HEK293 (cell line): ENCODE data around the gene AMBRA1.
A peak's percentile ranks its signal among the peaks of the same experiment; 100 is the strongest.

Source experiments
- CTCF ChIA-PET: fragments of 350-600 bp; formaldehyde crosslinking; extraction: SDS; loops from one replicate; lab custom pipeline; 2021; ENCODE audit warnings: antibody characterized with exemption; lab: Yijun Ruan, JAX
- POLR2A ChIA-PET: fragments of 300-600 bp; formaldehyde crosslinking; extraction: SDS; loops from one replicate; lab custom pipeline; 2020; ENCODE audit warnings: antibody characterized with exemption, inconsistent platforms; lab: Yijun Ruan, JAX
- H3K27ac ChIP-seq: fragments of 200-500 bp; sonication (Bioruptor generic); 2 replicates; pipeline ENCODE4 v1.5.1; 2014; ENCODE audit warnings: low read depth, low read length, control low read depth, inconsistent platforms; ENCODE audit errors: extremely low read depth
- H3K36me3 ChIP-seq, 2 experiments: fragments of 200-500 bp in 1 of 2; sonication (Bioruptor generic) in 1 of 2; 1 replicate in 1 of 2; 2 replicates in 1 of 2; pipeline ENCODE4 v1.5.1; 2014 to 2017; ENCODE audit warnings: inconsistent platforms in 2 of 2, low read length in 2 of 2; ENCODE audit not compliant: control insufficient read depth in 2 of 2, insufficient read depth in 1 of 2
- H3K4me1 ChIP-seq: fragments of 200-500 bp; sonication (Bioruptor generic); 2 replicates; pipeline ENCODE4 v1.5.1; 2014; ENCODE audit warnings: mild to moderate bottlenecking, low read length, inconsistent platforms; ENCODE audit not compliant: control insufficient read depth, insufficient read depth
- H3K4me3 ChIP-seq: 2 replicates; pipeline ENCODE4 v1.5.1; 2011; ENCODE audit warnings: low read depth, mild to moderate bottlenecking, control low read depth, low read length, moderate library complexity
- H3K9me3 ChIP-seq: fragments of 200-500 bp; sonication (Bioruptor generic); 2 replicates; pipeline ENCODE4 v1.5.1; 2014; ENCODE audit warnings: low read depth, low read length, inconsistent platforms; ENCODE audit not compliant: control insufficient read depth, insufficient read depth
- FEZF1 ChIP-seq: fragments of 450-650 bp; formaldehyde crosslinking; IDR thresholded peaks from 2 replicates; pipeline ENCODE4 v1.5.1; 2016; ENCODE audit warnings: missing biosample characterization, missing genetic modification characterization
- GLIS2 ChIP-seq: fragments of 450-650 bp; formaldehyde crosslinking; IDR thresholded peaks from 2 replicates; pipeline ENCODE4 v1.5.1; 2016; ENCODE audit warnings: missing biosample characterization, missing genetic modification characterization
- KLF8 ChIP-seq: fragments of 450-650 bp; formaldehyde crosslinking; IDR thresholded peaks from 2 replicates; pipeline ENCODE4 v1.5.1; 2016; ENCODE audit warnings: missing biosample characterization, missing genetic modification characterization
- SP7 ChIP-seq: fragments of 450-650 bp; formaldehyde crosslinking; IDR thresholded peaks from 2 replicates; pipeline ENCODE4 v1.5.1; 2016; ENCODE audit warnings: missing biosample characterization, missing genetic modification characterization
- ZBTB17 ChIP-seq: fragments of 450-650 bp; formaldehyde crosslinking; IDR thresholded peaks from 2 replicates; pipeline ENCODE4 v1.5.1; 2016; ENCODE audit warnings: missing biosample characterization, missing genetic modification characterization
- ZBTB20 ChIP-seq: fragments of 450-650 bp; formaldehyde crosslinking; IDR thresholded peaks from 2 replicates; pipeline ENCODE4 v1.5.1; 2016; ENCODE audit warnings: missing biosample characterization, missing genetic modification characterization
- ZBTB8A ChIP-seq: fragments of 450-650 bp; formaldehyde crosslinking; IDR thresholded peaks from 2 replicates; pipeline ENCODE4 v1.5.1; 2016; ENCODE audit warnings: missing biosample characterization, missing genetic modification characterization
- ZIC2 ChIP-seq: fragments of 450-650 bp; formaldehyde crosslinking; IDR thresholded peaks from 2 replicates; pipeline ENCODE4 v1.5.1; 2016; ENCODE audit warnings: missing biosample characterization, missing genetic modification characterization
- ZNF114 ChIP-seq: fragments of 450-650 bp; formaldehyde crosslinking; IDR thresholded peaks from 2 replicates; pipeline ENCODE4 v1.5.0; 2017; ENCODE audit warnings: missing biosample characterization, missing genetic modification characterization
- ZNF174 ChIP-seq: fragments of 450-650 bp; formaldehyde crosslinking; IDR thresholded peaks from 2 replicates; pipeline ENCODE4 v1.5.0; 2017; ENCODE audit warnings: missing biosample characterization, mild to moderate bottlenecking, missing genetic modification characterization
- ZNF423 ChIP-seq: fragments of 450-650 bp; formaldehyde crosslinking; IDR thresholded peaks from 2 replicates; pipeline ENCODE4 v1.5.1; 2016; ENCODE audit warnings: missing biosample characterization, missing genetic modification characterization
- ZNF501 ChIP-seq: fragments of 450-650 bp; formaldehyde crosslinking; IDR thresholded peaks from 2 replicates; pipeline ENCODE4 v1.5.1; 2016; ENCODE audit warnings: missing biosample characterization, missing genetic modification characterization
- TF ChIP-seq, protein P1 (sequence below): fragments of 450-650 bp; IDR thresholded peaks from 2 replicates; pipeline ENCODE4 v1.5.1; 2018; ENCODE audit warnings: missing biosample characterization, missing genetic modification characterization
- TF ChIP-seq, protein P2 (sequence below): fragments of 450-650 bp; formaldehyde crosslinking; IDR thresholded peaks from 2 replicates; pipeline ENCODE4 v1.5.1; 2016; ENCODE audit warnings: missing biosample characterization, missing genetic modification characterization
- TF ChIP-seq, protein P3 (sequence below): fragments of 450-650 bp; formaldehyde crosslinking; IDR thresholded peaks from 2 replicates; pipeline ENCODE4 v1.5.1; 2016; ENCODE audit warnings: missing biosample characterization, missing genetic modification characterization
- TF ChIP-seq, protein P4 (sequence below): fragments of 450-650 bp; formaldehyde crosslinking; optimal IDR thresholded peaks from 2 replicates; pipeline ENCODE3; 2016; ENCODE audit warnings: missing biosample characterization, mild to moderate bottlenecking, missing genetic modification characterization

The AMBRA1 gene

GRCh38 chr11:46381819-46382645 lies 211.8 kb downstream of the AMBRA1 start (continued):
- TF ChIP-seq, protein P1, sequence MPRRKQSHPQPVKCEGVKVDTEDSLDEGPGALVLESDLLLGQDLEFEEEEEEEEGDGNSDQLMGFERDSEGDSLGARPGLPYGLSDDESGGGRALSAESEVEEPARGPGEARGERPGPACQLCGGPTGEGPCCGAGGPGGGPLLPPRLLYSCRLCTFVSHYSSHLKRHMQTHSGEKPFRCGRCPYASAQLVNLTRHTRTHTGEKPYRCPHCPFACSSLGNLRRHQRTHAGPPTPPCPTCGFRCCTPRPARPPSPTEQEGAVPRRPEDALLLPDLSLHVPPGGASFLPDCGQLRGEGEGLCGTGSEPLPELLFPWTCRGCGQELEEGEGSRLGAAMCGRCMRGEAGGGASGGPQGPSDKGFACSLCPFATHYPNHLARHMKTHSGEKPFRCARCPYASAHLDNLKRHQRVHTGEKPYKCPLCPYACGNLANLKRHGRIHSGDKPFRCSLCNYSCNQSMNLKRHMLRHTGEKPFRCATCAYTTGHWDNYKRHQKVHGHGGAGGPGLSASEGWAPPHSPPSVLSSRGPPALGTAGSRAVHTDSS (tag by site-specific recombination): peak; percentile 40; the same call in 1 of the 2 replicates
- TF ChIP-seq GLIS2 (tag by site-specific recombination) (peak; percentile 96), SP7 (0 out of 2 replicates have a peak, but pooled peaks have one; percentile 41), ZNF174 (no peak), ZIC2 (tag by site-specific recombination) (peak; percentile 62), ZBTB20 (tag by site-specific recombination) (peak; percentile 58)
- TF ChIP-seq, protein P2, sequence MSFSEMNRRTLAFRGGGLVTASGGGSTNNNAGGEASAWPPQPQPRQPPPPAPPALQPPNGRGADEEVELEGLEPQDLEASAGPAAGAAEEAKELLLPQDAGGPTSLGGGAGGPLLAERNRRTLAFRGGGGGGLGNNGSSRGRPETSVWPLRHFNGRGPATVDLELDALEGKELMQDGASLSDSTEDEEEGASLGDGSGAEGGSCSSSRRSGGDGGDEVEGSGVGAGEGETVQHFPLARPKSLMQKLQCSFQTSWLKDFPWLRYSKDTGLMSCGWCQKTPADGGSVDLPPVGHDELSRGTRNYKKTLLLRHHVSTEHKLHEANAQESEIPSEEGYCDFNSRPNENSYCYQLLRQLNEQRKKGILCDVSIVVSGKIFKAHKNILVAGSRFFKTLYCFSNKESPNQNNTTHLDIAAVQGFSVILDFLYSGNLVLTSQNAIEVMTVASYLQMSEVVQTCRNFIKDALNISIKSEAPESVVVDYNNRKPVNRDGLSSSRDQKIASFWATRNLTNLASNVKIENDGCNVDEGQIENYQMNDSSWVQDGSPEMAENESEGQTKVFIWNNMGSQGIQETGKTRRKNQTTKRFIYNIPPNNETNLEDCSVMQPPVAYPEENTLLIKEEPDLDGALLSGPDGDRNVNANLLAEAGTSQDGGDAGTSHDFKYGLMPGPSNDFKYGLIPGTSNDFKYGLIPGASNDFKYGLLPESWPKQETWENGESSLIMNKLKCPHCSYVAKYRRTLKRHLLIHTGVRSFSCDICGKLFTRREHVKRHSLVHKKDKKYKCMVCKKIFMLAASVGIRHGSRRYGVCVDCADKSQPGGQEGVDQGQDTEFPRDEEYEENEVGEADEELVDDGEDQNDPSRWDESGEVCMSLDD (tag by site-specific recombination): peak; percentile 35; the same call in 1 of the 2 replicates

GRCh38 chr11:46381048-46381818 lies 212.6 kb downstream of the AMBRA1 start, which contains the start of gene MDK:
TSS of gene MDK (plus strand) at chr11:46381669. CDS start at chr11:46382058, 389 bp downstream.
- Histone ChIP-seq H3K4me3 (peak within 1 kb of the TSS; percentile 52), H3K9me3 (no peaks in the 10 kb centered on the region), H3K4me1 (no peaks in the 10 kb centered on the region), H3K36me3 (peaks cover 0 to 38% of the 10 kb centered on the region in 2 experiments; a peak in 1 of 3 replicates), H3K27ac (peak within 1 kb of the TSS; percentile 78)
- ChIA-PET POLR2A (no interaction called here), CTCF (interaction anchor here (0.7 kb wide), 3 partner anchors 8 to 141 kb away, joined by 3 to 4 read pairs (median 3); no protein-coding TSS in a partner anchor)
- TF ChIP-seq ZIC2 (tag by site-specific recombination): peak; percentile 75
- 0 out of 2 replicates have a peak, but pooled peaks have one; percentile 16 for TF ChIP-seq ZNF423 (tag by site-specific recombination)
- no peak for TF ChIP-seq ZNF174
- TF ChIP-seq ZBTB17 (tag by site-specific recombination): peak; percentile 82
- peak; percentile 79 for TF ChIP-seq GLIS2 (tag by site-specific recombination)
- TF ChIP-seq ZNF114 (tag by site-specific recombination): no peak
- TF ChIP-seq, protein P3, sequence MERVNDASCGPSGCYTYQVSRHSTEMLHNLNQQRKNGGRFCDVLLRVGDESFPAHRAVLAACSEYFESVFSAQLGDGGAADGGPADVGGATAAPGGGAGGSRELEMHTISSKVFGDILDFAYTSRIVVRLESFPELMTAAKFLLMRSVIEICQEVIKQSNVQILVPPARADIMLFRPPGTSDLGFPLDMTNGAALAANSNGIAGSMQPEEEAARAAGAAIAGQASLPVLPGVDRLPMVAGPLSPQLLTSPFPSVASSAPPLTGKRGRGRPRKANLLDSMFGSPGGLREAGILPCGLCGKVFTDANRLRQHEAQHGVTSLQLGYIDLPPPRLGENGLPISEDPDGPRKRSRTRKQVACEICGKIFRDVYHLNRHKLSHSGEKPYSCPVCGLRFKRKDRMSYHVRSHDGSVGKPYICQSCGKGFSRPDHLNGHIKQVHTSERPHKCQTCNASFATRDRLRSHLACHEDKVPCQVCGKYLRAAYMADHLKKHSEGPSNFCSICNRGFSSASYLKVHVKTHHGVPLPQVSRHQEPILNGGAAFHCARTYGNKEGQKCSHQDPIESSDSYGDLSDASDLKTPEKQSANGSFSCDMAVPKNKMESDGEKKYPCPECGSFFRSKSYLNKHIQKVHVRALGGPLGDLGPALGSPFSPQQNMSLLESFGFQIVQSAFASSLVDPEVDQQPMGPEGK (tag by site-specific recombination): peak; percentile 47; the same call in 1 of the 2 replicates
- peak; percentile 77 for TF ChIP-seq ZBTB8A
- TF ChIP-seq, protein P4, sequence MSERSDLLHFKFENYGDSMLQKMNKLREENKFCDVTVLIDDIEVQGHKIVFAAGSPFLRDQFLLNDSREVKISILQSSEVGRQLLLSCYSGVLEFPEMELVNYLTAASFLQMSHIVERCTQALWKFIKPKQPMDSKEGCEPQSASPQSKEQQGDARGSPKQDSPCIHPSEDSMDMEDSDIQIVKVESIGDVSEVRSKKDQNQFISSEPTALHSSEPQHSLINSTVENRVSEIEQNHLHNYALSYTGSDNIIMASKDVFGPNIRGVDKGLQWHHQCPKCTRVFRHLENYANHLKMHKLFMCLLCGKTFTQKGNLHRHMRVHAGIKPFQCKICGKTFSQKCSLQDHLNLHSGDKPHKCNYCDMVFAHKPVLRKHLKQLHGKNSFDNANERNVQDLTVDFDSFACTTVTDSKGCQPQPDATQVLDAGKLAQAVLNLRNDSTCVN (tag by site-specific recombination): peak; percentile 33
- 0 out of 2 replicates have a peak, but pooled peaks have one; percentile 9 for TF ChIP-seq ZNF501 (tag by site-specific recombination)
- TF ChIP-seq, protein P2 (tag by site-specific recombination): peak; percentile 42
- no peak for TF ChIP-seq FEZF1 (tag by site-specific recombination)
- TF ChIP-seq ZBTB20 (tag by site-specific recombination): peak; percentile 96
- TF ChIP-seq KLF8: peak; percentile 35; the same call in 1 of the 2 replicates
